Measurements from ENCODE around the gene SUMO3.

The SUMO3 gene

GRCh38 chr21:44758781-44759627 is 58.9 kb downstream of the SUMO3 start:
- DNase-seq (ENCODE audit: low spot score), result no peak

GRCh38 chr21:44758141-44758561 is 59.7 kb downstream of the SUMO3 start:
- DNase-seq (ENCODE audit: low spot score), result no peak

- DNase-seq (ENCODE audit: low spot score), result no peak
Observed at GRCh38 chr21:44757731-44758130, 60.1 kb downstream of the SUMO3 start.

- DNase-seq (ENCODE audit: low spot score), result no peak
Observed at GRCh38 chr21:44756423-44757185, 61.3 kb downstream of the SUMO3 start.

Data from activated CD4-positive, alpha-beta T cell treated with anti-CD3 and anti-CD28 coated beads, Interleukin-2, Interleukin-4, amounts not matched to agents 100 ng/mL and 50 ng/mL, durations not matched to agents 16 hours and 8 hours (primary cell).